ENCODE data around the gene DLG4.

Gene DLG4

GRCh38 chr17:7137171-7137943, 82.3 kb downstream of the DLG4 start:
- H3K4me3 ChIP-seq (ENCODE audit: low read depth, low read length) = no peak overlapping the region
- no peak for TF ChIP-seq CTCF (IDR thresholded peaks at IDR 0.05; ENCODE audit: low read depth, low read length)

Measured in WI38 (cell line).